ENCODE measurements around the gene NCKAP5.

NCKAP5 gene

DNA sequence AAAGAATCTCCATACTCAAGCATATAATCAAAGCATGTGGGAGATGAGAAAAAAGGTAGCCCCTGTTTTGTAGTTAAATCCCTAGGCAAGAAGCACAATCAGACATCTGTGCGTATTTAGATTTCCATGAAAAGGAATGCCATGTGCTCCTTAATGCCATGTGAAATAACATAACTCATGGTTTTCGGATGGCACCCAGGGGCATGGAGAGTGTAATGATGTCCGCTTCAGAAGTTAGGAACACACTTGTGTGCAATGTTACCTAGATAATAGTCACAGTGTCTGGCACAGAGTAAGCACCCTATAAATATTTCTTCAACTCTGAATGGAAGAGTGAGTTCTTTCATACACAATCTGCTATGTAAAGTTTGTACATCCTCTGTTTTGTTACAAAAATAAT, 197.0 kb downstream of the NCKAP5 start:
- DNase-seq: no peak

GRCh38 chr2:133369901-133370658, 198.2 kb downstream of the NCKAP5 start:
- DNase-seq: no peak

DNA sequence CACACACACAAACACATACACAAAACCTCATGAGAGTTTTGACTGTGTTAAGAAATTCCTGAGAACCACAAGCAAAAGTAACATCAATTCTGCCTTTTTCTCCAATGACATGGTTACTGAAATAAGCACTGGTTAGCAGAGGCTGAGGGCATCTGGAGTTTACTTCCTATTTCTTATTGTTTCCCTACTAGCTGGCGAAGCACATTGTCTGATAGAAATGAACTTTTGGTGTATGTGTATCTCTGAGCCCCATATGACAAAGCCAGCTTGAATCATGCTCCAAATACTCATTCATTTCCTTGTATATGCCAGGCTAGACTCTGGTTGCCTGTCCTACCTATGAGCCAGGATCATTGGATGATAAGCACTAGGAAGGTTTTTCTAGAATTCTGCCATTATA, 203.1 kb downstream of the NCKAP5 start:
- no peak for DNase-seq

DNA sequence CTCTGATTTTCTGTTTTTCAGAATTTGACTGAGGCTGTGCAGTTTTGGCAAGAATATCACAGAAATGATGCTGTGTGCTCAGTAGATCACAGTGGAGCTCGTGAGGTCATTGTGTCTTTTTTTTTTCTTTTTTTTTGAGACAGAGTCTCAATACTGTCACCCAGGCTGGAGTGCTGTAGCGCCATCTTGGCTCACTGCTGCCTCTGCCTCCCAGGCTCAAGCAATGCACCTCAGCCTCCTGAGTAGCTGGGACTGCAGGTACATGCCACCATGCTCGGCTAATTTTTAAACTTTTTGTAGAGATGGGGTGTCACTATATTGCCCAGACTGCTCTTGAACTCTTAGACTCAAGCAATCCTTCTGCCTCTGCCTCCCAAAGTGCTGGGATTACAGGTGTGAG, 203.6 kb downstream of the NCKAP5 start:
- DNase-seq: no peak

- no peak for DNase-seq
Measured at GRCh38 chr2:133363884-133364283, 204.4 kb downstream of the NCKAP5 start.

DNA sequence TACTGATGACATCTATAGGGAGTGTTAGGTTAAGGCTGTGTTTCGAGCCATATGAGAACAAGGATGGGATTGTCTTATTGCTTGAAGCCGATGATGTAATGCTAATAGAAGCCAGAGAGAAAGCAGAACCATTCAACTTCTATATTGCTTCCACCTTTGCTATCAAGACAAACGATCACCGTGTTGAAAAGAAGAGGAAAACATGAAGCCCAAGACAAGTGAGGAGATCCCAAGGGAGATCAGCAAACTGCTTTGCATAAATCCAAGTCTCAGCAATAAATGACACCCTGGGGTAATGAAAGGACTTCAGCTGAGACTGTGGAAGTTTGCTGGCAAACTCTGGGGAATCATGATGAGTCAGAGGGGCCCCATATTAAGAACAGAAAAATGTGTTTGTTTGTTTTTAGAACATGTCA, 206.2 kb downstream of the NCKAP5 start:
- no peak for DNase-seq

DNA sequence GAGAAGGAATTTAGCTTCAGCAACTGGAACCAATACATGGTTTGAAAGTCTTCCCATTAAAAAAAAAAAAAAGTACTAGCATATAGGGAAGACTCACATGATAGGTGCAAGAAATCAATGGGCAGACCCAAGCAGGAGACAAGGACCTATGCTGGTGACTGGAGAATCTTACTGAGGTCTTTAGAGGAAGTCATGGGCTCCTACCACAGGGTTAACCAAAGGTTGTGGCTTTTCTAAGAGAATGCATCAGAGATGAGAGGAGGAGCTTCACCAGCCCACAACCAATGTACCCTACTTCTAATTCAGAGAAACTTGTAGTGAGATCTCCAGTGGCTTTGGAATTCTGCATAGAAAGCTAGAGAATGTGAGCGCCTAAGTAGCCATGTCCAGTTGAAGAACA, 207.4 kb downstream of the NCKAP5 start:
- no peak for DNase-seq

DNA sequence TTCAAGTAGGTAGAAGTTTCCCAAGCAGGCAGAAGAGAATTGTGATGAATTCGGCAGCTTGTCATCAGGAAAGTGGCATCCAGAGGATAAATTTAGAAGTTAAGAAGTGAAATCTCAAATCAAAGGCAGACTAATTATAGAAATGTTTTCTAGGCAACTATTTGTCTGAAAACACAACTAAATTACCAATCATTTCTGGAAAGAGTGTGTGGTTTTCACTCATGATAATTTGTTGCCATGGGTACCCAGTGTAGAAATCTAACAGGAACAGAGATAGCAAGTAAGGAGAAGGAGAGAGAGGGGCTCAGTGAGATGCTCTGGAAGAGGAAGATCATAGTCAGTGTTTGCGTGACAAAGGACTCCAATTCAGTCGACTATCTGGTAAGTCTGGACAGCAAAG, 208.1 kb downstream of the NCKAP5 start:
- no peak for DNase-seq

GRCh38 chr2:133352719-133353118, 215.5 kb downstream of the NCKAP5 start:
- DNase-seq: no peak

GRCh38 chr2:133346654-133347053, 221.6 kb downstream of the NCKAP5 start:
- DNase-seq: no peak

DNA sequence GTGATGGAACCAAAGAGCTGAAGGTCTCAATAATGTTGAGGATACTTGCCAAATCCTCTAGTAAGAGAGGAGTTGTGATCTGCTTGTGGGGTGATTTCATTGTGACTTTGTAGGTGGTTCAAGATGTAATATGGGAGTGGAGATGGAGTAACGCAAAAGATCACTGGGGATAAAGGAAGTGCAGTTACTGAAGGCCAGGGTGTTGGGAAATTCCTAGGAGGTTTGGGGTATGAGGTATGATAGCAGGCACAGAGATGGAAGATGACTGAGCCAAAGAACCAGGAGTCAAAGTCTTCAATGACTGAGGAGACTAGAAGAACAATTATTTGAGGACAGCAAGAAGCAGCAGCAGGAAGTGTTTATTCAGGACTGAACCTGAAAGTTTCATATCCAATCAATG, 222.6 kb downstream of the NCKAP5 start:
- no peak for DNase-seq

- DNase-seq: no peak
Measured at GRCh38 chr2:133344849-133345248, 223.4 kb downstream of the NCKAP5 start.

- DNase-seq: no peak
Measured at GRCh38 chr2:133343018-133343352, 225.3 kb downstream of the NCKAP5 start.

DNA sequence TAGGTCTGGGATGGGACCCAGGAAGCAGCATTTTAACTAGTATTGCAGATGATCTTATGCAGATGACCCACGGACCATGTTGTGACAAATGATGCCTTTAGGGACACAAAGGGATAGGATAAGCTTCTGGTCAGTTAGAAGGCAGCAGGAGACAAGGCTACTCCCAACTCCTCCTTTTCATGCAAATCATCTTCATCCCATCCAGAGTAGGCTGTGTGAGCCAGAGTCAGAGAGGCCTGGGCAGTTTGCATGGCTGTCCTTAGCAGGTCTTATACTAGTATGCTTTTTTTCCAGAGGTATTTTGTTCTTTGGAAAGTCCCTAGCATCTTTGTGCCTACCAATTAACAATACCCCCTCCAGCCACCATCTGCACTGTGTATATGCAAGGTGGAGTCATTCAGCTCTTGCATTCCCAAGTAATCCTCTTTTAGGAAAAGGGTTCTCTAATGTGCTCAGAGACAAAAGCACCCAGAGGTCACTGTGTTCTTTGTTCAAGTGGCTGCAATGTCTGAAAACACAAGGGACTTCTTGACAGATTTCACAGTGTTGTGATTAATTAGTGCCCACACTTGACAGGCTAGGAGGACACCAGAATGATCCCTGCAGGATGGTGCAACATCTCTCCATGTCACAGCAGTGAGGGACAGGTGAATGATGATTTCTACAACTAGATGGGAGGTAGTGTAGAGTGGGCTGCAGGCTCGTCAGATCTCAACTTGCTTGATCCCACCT, 225.8 kb downstream of the NCKAP5 start:
- no peak for DNase-seq

- no peak for DNase-seq
Measured at GRCh38 chr2:133341575-133341974, 226.7 kb downstream of the NCKAP5 start.

- no peak for DNase-seq
Measured at GRCh38 chr2:133338224-133338623, 230.0 kb downstream of the NCKAP5 start.

GRCh38 chr2:133334923-133335322, 233.3 kb downstream of the NCKAP5 start:
- DNase-seq: no peak

DNA sequence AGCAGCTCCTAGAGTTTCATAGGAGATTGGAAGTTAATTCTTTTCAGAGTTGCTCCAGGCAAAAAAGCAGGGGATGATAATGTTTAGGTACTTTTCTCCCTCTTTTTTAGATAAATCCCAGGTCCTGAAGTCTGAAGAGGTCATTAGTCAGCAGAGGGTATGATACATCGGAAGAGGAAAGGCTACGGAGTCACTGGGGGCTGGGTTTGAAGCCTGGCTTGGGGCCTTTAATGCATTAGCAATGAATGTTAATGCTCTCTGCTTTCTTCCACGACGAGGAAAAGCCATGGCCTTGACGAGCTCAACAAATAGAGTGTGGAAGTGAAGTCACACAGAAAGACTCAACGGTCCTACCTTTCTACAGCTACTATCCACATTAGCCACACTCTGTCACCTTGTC, 235.1 kb downstream of the NCKAP5 start:
- no peak for DNase-seq

- no peak for DNase-seq
Measured at GRCh38 chr2:133331436-133331835, 236.8 kb downstream of the NCKAP5 start.

GRCh38 chr2:133326652-133327397, 241.4 kb downstream of the NCKAP5 start:
- no peak for DNase-seq

- DNase-seq: no peak
Measured at GRCh38 chr2:133324150-133324561, 244.1 kb downstream of the NCKAP5 start.

DNA sequence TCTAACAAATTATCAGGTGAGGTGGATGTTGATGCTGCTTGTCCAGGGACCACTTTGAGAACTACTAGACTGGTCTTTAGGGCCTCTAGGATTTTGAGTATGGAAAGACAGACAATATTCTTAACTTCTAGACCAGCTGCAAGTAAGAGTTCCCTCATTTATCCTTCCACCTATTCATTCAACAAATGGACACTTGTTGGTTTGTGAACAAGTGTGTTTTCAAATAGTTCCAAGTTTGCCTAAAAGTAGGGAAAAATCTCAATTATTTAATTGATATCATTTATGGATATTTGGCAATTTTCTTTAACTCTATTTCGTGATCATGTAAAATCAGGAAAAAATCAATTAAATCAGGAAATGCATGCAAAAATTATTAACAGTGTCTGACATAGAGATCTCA, 245.4 kb downstream of the NCKAP5 start:
- DNase-seq: no peak

DNA sequence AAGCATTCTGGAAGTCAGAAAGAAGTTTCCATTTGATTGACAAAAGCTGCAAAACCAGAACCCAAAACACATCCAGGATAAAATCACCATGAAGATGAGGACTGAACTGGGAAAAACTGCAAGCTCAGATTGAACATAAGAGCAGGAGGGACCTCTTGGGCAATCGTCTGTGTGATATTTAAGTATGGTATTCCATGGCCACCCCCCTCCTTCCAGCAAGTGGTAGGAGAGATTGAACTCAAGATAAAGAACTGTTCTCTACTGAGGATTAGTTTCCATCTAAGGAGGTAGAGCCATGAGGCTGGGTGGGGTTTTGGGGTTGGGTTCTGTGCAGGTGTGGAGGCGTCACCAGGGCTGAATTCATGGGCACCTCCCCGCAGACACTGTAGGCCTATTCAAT, 251.1 kb downstream of the NCKAP5 start:
- no peak for DNase-seq

DNA sequence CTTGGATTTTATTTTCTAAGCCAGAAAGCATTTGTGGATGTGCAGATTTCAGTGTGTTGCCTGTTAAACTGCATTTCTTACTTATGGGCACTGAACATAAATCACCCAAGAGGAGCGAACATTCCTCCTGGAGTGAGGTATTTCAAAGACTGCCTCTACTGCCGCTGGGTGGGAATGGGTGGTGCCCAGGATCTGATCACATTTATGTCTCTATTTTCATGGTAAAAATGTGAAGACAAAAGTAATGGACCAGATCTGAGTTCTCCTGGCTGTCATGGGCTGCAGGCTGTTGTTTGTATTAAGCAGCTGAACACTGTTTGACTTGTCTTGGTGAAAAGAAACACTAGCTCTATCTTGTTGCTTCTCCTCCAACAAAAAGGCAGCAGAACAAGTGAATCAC, 251.7 kb downstream of the NCKAP5 start:
- no peak for DNase-seq

All from inflammatory macrophage treated with lipopolysaccharide for 4 hours (primary cell).